EL (cell line): ENCODE data around the gene HYDIN.
"Not testable (repeated sequence)": the region's sequence is repeated elsewhere in the genome, so short reads cannot be mapped to it uniquely, and the experiment has no call there.

Source experiments
- DNase-seq: peaks from one replicate; pipeline ENCODE4 v3.0.0-alpha.2; 2016

Gene HYDIN

DNA sequence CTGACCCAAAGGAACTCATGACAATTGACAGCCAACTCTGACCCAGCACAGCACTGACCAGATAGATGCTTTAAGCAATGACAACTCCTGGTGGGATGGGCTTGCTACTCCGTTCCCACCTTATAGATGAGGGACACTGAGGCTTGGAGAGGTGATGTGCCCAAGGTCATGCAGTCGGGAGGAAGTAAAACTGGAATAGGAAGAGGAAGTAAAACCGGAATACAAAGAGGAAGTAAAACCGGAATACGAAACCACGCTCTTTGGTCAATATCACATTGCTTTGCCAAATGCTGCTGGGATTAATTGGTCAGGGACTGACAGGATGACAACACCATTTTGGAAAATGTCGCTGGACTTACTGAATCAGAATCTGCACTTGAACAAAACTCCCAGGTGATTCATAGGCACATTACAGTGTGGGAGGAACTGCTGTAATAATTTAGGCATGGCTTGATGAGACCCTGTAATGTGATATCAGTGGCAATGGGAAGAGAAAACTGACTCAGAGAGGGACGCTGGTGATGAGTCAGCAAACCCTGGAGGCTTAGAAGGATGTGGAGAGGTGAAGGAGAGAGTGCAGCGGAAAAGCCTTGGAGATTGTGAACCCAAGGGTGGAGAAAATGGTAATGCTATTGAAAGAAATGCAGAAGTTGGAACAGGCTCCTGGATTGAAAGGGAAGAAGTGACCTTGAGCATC lies 243.4 kb downstream of the HYDIN start:
- not testable (repeated sequence) for DNase-seq

- DNase-seq, result not testable (repeated sequence)
Measured at GRCh38 chr16:70984675-70985074, 245.8 kb downstream of the HYDIN start.

DNA sequence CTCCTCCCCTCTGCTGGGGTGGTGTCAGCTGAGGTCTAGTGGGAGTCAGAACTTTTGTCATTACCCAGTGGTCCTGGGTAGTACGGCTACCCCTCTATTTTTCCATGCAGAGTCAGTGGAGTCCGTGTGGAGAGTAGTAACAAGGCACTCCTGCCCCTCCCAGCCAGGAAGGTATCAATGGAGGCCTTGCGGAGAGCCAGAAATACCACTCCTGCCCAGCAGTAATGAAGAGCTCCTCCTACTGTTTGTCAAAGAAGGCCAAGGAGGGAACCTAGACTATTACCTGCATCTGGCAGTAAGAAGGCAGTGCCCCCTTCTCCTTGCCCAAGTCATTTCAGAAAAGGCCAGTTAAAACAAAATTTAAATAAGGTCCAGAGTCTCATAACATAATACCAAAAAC lies 262.2 kb downstream of the HYDIN start:
- DNase-seq, result not testable (repeated sequence)

DNA sequence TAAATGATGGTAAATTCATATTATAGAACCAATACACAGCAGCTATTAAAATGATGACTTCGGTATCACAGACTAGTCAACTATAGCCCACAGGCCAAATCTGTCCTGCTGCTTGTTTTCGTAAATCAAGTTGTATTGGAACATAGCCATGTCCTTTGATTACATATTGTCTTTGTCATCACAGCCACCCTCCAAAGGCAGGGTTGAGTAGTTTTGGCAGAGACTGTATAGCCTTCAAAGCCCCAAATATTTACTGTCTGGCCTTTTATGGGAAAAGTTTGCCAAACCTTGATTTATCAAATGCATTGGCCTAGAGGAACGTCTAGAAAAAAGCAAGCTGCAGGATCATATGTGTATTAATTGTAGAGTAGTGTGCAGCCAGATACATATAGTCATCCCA lies 270.4 kb downstream of the HYDIN start:
- DNase-seq, result not testable (repeated sequence)

DNA sequence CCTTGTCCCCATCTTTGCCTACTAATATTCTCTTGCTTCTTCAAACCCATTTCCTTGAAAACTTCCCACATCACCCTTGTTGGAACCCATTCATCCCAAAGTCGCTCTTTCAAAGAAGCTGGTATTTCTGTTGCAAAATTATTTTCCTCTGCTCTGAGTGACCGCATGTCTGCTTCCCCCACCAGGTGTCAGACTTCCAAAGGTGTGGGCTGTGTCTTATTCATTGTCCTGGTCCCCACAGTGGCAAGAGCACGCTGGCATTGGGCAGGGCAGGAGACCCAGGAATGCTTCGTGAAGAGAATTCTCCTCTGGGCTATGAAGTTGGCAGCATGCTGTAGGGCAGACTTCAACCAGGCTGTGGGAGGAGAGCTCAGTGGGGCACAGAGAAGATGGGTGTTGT lies 275.6 kb downstream of the HYDIN start:
- not testable (repeated sequence) for DNase-seq

GRCh38 chr16:70953824-70954223 lies 276.7 kb downstream of the HYDIN start:
- DNase-seq, result not testable (repeated sequence)

GRCh38 chr16:70943551-70943950 lies 287.0 kb downstream of the HYDIN start:
- DNase-seq, result not testable (repeated sequence)

GRCh38 chr16:70939690-70940359 lies 290.7 kb downstream of the HYDIN start:
- DNase-seq, result not testable (repeated sequence)

- DNase-seq, result not testable (repeated sequence)
Measured at GRCh38 chr16:70936781-70937525, 293.6 kb downstream of the HYDIN start.

DNA sequence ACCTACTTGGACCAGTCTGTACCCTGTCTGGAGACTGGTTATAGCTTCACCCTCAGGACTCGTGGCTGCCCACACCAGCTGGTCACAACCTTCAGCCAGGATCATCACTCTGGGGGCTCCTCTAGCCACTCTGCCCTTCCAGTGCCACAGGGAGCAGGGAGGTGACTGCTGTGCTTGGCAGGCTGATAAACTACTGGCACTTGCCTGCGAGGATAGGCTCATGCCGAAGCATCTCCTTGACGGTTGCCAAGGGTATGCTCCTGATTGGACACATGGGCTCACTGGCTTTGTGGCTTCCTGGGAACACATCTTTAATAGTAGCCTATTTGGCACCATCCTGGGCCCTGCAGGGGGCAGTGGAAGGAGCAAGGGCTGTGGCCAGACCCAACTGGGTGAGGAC lies 295.2 kb downstream of the HYDIN start:
- not testable (repeated sequence) for DNase-seq

- DNase-seq, result not testable (repeated sequence)
Measured at GRCh38 chr16:70933746-70934145, 296.8 kb downstream of the HYDIN start.

DNA sequence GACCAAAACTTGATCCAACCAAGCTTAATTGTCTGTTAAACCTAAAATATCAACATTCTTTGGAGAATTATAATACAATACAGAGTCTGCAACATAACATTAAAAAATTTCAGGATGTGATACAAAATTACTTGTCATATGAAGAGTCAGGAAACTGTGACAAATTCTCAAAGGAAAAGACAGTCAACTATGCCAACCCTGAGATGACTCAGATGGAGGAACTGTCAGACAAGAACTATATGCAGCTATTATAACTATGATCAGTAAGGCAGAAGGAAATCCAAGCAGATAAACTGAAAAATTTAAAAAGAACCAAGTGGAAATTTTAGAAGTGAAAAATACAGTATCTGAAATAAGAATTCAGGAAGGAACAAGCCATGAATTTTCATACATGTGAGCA lies 299.8 kb downstream of the HYDIN start:
- not testable (repeated sequence) for DNase-seq

- not testable (repeated sequence) for DNase-seq
Measured at GRCh38 chr16:70922164-70922563, 308.4 kb downstream of the HYDIN start.

DNA sequence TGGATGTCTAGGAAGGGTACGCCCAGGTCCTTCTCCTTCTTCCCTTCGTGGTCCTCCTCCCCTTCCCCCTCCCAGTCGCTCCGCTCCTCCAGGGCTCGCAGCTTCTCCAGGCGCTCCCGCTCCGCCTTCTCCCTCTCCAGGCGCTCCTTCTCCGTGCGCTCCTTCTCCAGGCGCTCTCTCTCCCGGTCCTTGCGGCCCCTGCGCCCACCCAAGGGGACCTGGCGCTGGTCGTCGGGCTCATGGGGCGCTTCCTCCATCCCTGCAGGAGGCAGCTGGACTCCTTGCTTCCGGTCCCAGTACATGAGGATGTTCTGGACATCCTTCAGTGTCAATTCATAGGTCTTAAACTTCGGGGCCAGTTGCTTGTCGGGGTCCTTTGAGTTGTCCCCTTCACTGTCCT lies 309.9 kb downstream of the HYDIN start:
- DNase-seq, result not testable (repeated sequence)

- not testable (repeated sequence) for DNase-seq
Measured at GRCh38 chr16:70888208-70888607, 342.3 kb downstream of the HYDIN start.

DNA sequence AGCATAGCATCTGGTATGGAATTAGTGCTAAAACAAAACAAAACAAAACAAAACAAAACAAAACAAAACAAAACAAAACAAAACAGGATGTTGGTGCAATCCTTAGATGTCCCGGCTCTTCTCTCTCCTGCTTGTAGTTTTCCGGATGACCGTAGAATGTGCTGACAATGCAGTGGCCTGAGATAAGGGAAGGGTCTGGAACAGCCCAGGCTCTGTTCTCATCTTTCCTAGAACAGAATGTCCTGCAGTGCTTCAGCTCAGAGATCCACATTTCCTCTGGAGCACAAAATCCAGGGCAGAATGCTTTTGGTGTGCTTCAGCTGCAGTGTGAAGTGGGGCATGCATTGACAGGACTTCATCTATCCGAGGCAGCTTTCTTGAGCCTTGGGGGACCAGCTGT lies 345.9 kb downstream of the HYDIN start:
- DNase-seq, result not testable (repeated sequence)

DNA sequence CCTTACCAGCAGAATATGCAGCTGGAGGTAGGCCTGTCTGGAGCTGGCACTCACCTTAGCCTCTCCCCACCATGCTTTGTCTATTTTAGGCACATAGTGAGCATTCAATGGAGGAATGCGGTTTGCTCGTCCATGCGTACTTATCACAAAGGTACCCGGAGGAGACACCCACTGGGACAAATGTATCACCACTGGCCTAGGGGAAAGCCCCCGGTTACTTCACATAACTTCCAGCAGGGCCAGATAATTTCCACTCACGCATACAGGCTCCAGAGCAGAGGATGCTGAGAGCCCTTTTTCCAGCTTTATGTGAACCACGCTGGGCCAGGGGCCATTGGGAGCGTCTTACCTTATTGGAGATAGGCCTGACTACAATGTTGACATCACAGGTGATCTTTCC lies 348.2 kb downstream of the HYDIN start:
- DNase-seq, result not testable (repeated sequence)

GRCh38 chr16:70877895-70878294 lies 352.6 kb downstream of the HYDIN start:
- not testable (repeated sequence) for DNase-seq

GRCh38 chr16:70876442-70876841 lies 354.1 kb downstream of the HYDIN start:
- not testable (repeated sequence) for DNase-seq

DNA sequence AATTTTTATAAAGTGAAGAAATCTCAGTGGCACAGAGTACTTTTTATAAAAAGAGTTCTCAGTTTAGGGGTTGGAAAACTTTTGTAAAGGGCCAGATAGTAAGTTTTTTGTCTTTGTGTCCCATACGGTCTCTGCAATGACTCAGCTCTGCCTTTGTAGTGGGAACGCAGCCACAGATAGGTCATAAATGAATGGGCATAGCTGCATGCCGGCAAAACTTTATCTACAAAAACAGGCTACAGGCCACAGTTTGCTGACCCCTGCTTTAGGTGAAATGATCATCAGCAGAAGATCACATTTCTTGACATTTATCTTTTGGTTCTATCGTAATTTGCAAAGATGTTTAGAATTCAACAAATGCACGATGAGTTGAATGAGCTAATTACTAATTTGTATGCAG lies 365.8 kb downstream of the HYDIN start:
- DNase-seq, result not testable (repeated sequence)

- not testable (repeated sequence) for DNase-seq
Measured at GRCh38 chr16:70861996-70862395, 368.5 kb downstream of the HYDIN start.

GRCh38 chr16:70851299-70851698 lies 379.2 kb downstream of the HYDIN start:
- DNase-seq, result peak; percentile 18

GRCh38 chr16:70823498-70824118 lies 406.9 kb downstream of the HYDIN start:
- not testable (repeated sequence) for DNase-seq
